GM19324 (cell line): ENCODE measurements around the gene ECD.
A peak's percentile ranks its signal among the peaks of the same experiment; 100 is the strongest.

ENCODE experiments used
- ATAC-seq: cut with Tn5 transposase; IDR thresholded peaks from one replicate; pipeline ENCODE4 v1.9.1; 2021; ENCODE audit warnings: mild to moderate bottlenecking, moderate library complexity; ENCODE audit not compliant: unreplicated experiment, low FRiP score

The ECD gene

GRCh38 chr10:73106301-73106700 is 61.5 kb downstream of the ECD start:
- no peak for ATAC-seq

GRCh38 chr10:73099141-73099540 is 68.7 kb downstream of the ECD start:
- no peak for ATAC-seq

GRCh38 chr10:73097305-73097670 is 70.5 kb downstream of the ECD start:
- no peak for ATAC-seq

GRCh38 chr10:73096449-73097304 is 71.1 kb downstream of the ECD start, which contains the start of gene P4HA1:
P4HA1 (minus strand) TSS chr10:73096866; CDS start chr10:73074883, 21,983 bp downstream.
- ATAC-seq = peak; percentile 88

GRCh38 chr10:73096041-73096448 is 71.8 kb downstream of the ECD start:
- peak; percentile 34 for ATAC-seq

- no peak for ATAC-seq
These were observed 72.3 kb downstream of the ECD start for GRCh38 chr10:73095481-73096021.

- no peak for ATAC-seq
These were observed 72.8 kb downstream of the ECD start for GRCh38 chr10:73094986-73095480.

- ATAC-seq = no peak
These were observed 73.6 kb downstream of the ECD start for GRCh38 chr10:73093922-73094850.

GRCh38 chr10:73092830-73093229 is 75.0 kb downstream of the ECD start:
- no peak for ATAC-seq

GRCh38 chr10:73088304-73088703 is 79.5 kb downstream of the ECD start:
- ATAC-seq = no peak

- no peak for ATAC-seq
These were observed 81.0 kb downstream of the ECD start for GRCh38 chr10:73086816-73087215.

- ATAC-seq = no peak
These were observed 83.6 kb downstream of the ECD start for GRCh38 chr10:73084209-73084608.
